GM18511 (cell line): ENCODE measurements around the gene TTC39C.

Experiments used
- ATAC-seq: cut with Tn5 transposase; IDR thresholded peaks from one replicate; pipeline ENCODE4 v1.9.1; 2021; ENCODE audit warnings: mild to moderate bottlenecking, moderate library complexity; ENCODE audit not compliant: unreplicated experiment

TTC39C gene

GRCh38 chr18:23990474-23991410 lies 23.8 kb upstream of the TTC39C start:
- ATAC-seq = no peak

- ATAC-seq = no peak
Measured at GRCh38 chr18:23992089-23992940, 22.2 kb upstream of the TTC39C start.

DNA sequence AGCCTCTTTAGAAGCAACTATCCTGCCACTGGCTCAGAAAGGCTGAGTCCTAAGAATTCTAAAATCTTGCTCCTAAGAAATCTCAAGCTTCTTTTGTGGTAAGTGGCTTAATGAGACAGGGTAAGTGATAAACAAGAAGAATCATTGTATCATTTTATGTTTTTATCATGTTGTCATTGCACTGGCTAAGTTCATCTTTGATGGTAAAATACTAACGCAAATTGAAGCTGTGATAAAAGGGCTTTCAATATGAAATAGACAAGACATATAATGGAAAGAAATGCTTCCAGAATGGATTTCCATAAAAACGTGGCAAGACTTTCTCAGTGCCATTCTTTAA lies 21.6 kb upstream of the TTC39C start:
- no peak for ATAC-seq

DNA sequence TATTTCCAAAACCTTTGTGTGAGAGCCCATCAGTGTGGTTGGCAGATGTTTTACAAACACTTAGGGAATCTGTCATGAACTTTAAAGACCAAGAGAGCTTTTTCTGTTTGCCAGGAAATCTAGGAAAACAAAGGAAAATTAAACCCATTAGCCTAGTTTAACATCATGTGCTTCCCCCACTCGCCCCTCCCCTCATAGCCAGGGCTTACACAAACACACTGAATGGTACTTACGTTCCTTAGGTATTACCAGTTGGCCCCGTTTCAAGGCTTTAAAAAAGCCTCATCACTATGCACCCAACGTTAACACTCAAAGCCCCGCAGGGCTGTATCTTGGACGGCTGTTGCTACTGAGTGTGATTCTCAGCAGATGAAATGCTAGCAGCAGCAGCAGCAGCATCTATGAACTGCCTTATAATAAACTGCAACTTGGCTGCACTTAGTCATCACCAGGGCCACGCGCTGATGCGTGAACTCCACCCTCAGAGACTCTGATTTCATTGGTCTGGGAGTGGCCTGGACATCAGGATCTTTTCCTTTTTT lies 20.1 kb upstream of the TTC39C start:
- no peak for ATAC-seq

DNA sequence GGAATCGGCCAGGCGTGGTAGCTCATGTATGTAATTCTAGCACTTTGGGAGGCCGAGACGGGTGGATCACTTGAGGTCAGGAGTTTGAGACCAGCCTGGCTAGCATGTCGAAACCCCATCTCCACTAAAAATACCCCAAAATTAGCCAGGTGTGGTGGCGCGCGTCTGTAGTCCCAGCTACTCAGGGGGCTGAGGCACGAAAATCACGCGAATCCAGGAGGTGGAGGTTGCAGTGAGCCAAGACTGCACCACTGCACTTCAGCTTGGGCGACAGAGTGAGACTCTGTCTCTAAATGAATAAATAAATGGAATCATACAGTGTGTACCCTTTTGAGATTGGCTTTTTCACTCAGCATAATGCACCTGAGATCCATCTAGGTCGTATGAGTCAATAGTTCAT lies 19.4 kb upstream of the TTC39C start:
- ATAC-seq = no peak

DNA sequence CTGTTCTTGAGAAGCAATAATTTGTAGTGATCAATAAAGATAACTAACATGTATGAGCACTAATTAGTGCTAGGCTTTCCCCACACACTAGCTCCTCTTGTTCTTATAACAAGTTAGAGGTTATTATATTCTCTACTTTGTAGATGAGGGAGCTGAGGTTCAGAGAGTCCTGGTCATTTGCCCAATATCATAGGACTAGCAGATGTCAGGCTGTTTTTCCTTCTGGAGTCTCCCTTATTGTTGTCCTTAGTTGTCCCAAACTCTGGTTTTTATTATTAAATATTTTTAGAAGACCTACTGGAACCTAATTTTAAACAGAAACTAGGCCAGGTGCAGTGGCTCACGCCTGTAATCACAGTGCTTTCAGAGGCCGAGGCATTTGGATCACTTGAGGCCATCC lies 16.5 kb upstream of the TTC39C start:
- ATAC-seq = no peak

DNA sequence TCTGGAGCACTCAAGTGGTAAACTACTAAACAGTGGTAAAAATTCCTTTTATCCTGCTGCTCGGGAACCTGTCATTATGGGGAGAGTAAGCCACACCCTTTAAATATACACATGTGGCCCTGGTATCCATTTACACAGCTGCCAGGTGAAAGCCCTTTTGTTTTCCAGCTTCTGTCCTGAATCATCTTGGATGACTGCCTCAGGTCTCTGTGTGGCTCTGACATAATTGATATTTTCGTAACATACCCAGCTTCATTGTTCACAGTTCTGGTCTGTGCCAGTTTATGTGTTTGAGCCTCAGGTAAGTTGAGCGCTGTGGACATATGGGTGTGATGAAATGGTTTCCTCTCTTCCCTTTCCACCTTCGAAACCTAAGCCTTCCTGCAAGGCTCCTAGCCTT lies 15.7 kb upstream of the TTC39C start:
- ATAC-seq = no peak

DNA sequence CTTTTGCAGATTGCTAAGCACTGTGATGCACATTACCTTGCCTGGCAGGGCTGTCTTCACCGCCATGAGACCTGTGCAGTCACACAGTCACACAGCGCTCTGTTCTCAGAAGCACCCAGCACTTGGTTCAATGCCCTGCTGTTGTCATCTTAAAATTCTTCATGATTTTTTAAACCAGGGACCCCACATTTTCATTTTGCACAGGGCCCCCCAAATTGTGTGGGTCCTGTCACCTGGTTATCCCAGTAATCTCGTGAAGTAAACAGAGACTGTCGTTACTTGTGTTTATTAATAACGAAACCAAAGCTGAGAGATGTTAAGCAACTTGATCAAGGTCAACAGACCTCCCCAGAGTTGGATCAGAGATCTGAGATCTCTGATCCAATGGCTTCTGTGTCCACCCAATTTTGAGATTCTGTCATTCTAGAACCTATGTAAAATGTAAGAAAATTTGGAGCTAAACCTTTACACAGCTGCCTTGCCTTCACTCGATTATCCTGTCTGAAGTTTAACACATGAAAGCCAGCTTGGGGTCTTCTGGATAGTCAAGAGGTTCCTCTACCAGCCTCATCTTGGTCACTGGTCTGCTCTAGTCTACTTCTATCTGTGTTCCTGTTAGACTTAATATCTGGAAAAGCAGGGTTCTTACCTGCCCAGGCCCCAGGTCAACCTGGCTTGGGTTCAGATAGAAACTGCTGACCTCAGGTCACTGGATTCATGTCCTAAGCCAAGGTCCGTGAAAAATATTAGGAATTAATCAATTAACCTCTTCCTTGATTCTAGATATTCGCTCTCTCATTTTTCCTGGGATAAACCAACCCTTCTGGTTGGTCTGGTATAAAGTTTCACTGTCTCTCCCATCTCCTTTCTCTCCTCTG lies 13.7 kb upstream of the TTC39C start:
- peak; percentile 64 for ATAC-seq

- ATAC-seq = no peak
Measured at GRCh38 chr18:24002479-24002878, 12.1 kb upstream of the TTC39C start.

GRCh38 chr18:24003288-24003687 lies 11.3 kb upstream of the TTC39C start:
- ATAC-seq = no peak

GRCh38 chr18:24003903-24004640 lies 10.5 kb upstream of the TTC39C start:
- no peak for ATAC-seq

- ATAC-seq = no peak
Measured at GRCh38 chr18:24006712-24007313, 7.7 kb upstream of the TTC39C start.

GRCh38 chr18:24009246-24009645 lies 5.3 kb upstream of the TTC39C start:
- no peak for ATAC-seq

- ATAC-seq = peak; percentile 63
Measured at GRCh38 chr18:24009651-24010333, 4.8 kb upstream of the TTC39C start.

- ATAC-seq = no peak
Measured at GRCh38 chr18:24010673-24011072, 3.9 kb upstream of the TTC39C start.

GRCh38 chr18:24011123-24011917 lies 3.2 kb upstream of the TTC39C start:
- ATAC-seq = no peak

DNA sequence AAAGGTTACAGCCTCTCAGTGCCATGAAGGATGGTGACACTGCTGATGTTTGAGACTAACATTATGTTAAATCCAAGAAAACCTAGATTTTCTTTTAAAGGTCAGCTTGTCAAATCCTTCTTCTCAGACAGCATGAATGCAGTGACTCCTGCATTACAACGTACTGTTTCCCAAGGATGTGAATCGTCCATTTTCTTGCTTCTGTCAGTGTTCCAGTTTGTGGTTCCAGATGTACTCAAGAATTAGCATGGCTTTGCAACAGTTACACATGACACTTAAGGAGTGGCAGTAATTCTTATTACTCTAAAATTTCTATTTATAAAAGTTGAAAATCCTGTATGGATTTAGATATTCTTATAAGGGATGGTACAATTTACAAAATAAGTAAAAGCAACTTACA lies 1.5 kb upstream of the TTC39C start:
- no peak for ATAC-seq

DNA sequence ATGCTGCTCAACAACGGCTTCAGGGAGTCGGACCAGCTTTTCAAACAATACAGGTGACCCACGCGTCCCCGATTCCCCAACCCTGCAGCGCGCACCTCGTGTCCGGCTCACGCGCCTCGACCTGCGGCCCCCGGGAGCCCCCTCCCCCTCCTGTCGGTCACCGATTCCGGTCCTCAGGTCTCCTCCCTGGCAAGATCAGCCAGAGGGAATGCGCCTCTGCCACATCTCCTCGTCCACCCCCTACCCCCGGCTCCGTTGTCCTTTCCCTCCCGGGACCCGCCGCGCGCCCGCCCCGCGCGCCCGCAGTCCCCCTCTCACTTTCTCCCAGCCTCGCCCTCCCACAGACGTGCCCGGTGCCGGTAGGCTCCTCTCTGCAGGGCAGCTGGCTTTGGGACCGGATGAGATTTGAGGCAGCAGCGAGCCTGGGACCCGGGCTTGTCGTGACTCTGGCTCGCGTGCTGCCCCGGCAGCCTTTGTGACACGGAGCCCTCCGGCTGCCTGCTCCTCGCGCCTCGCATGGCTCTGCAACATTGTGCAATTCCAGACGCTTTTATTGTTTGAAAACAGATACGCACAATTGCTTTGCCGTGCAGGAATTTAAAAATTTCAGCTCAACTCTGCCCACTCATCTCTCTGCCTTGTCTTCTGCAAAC lies 558 bp downstream of the TTC39C start:
- no peak for ATAC-seq
